ENCODE data around the gene PAFAH1B1. TPM values are rescaled to one million over a fixed set of nuclear protein-coding genes. Genes with fewer than 3 reads are reported as not detected.
A peak's percentile ranks its signal among the peaks of the same experiment; 100 is the strongest.

Gene PAFAH1B1
- total and polyA plus RNA-seq, 12 donors = 42.4 to 166 (median 96.3) TPM

- WGBS, 4 donors = 55 to 68% (median 57%) methylated on average over 10 to 21 of the region's 21 CpGs
- TF ChIP-seq POLR2A (IDR thresholded peaks at IDR 0.05) (no peak), CTCF (IDR thresholded peaks at IDR 0.05) (no peak)
Measured at GRCh38 chr17:2708585-2709182, 115.2 kb downstream of the PAFAH1B1 start.

GRCh38 chr17:2709183-2709661 is 115.8 kb downstream of the PAFAH1B1 start:
- Histone ChIP-seq H3K9me3 (replicated peaks in 1 of 3) (no peaks in the 10 kb centered on the region), H3K36me3 (replicated peaks in 1 of 2) (no peaks in the 10 kb centered on the region), H3K27ac (peak overlapping the region in 4 of 5 donors; percentile 79 to 96 (median 88)), H3K4me1 (replicated peaks in 1 of 2) (peaks cover 65 to 75% of the 10 kb centered on the region in 2 donors), H3K27me3 (no peaks in the 10 kb centered on the region), H3K4me3 (peak overlapping the region in 1 of 4 donors; percentile 86)
- intact Hi-C loops (cut with DNase I) = no loop called here
- WGBS, 4 donors = 42 to 60% (median 47%) methylated on average over 3 to 10 of the region's 10 CpGs
- DNase-seq = peak; percentile 56 to 85 (median 83)
- TF ChIP-seq CTCF (IDR thresholded peaks at IDR 0.05) (no peak), POLR2A (IDR thresholded peaks at IDR 0.05) (peak in 1 of 2 donors; percentile 55)

More at GRCh38 chr17:2708585-2709182, 115.2 kb downstream of the PAFAH1B1 start:
- peak in 4 of 7 donors; percentile 40 to 49 (median 44) for DNase-seq
- intact Hi-C loops (cut with DNase I) = no loop called here
- H3K4me1 ChIP-seq (replicated peaks in 1 of 2) = peaks cover 71 to 81% of the 10 kb centered on the region in 2 donors
- peaks cover 0 to 2% of the 10 kb centered on the region in 2 donors for H3K36me3 ChIP-seq (replicated peaks in 1 of 2)
- H3K27me3 ChIP-seq = no peaks in the 10 kb centered on the region
- H3K27ac ChIP-seq = peak overlapping the region; percentile 71 to 96 (median 86)
- peak overlapping the region in 1 of 4 donors; percentile 86 for H3K4me3 ChIP-seq
- no peaks in the 10 kb centered on the region for H3K9me3 ChIP-seq (replicated peaks in 1 of 3)

- intact Hi-C loops (cut with DNase I) = no loop called here
- Histone ChIP-seq H3K36me3 (replicated peaks in 1 of 2) (no peaks in the 10 kb centered on the region), H3K27ac (peak overlapping the region in 4 of 5 donors; percentile 79 to 96 (median 88)), H3K4me1 (replicated peaks in 1 of 2) (peaks cover 55 to 65% of the 10 kb centered on the region in 2 donors), H3K27me3 (no peaks in the 10 kb centered on the region), H3K4me3 (peak overlapping the region in 3 of 4 donors; percentile 72 to 86 (median 84)), H3K9me3 (replicated peaks in 1 of 3) (no peaks in the 10 kb centered on the region)
- TF ChIP-seq CTCF (IDR thresholded peaks at IDR 0.05) = no peak
- TF ChIP-seq POLR2A (IDR thresholded peaks at IDR 0.05) = no peak
- peak in 6 of 7 donors; percentile 33 to 76 (median 64) for DNase-seq
- WGBS, 4 donors = 24 to 38% (median 26%) methylated on average over 13 to 16 of the region's 16 CpGs
Measured at GRCh38 chr17:2710071-2710802, 116.8 kb downstream of the PAFAH1B1 start.

All from adrenal gland (tissue), 12 donors.